GM12801 (cell line): Measurements from ENCODE around the gene TENT5A.

ENCODE experiments used
- TF ChIP-seq, protein P1 (sequence below): IDR thresholded peaks from one replicate; pipeline ENCODE4 v1.5.1; 2011; ENCODE audit warnings: control low read depth; ENCODE audit not compliant: insufficient read length; ENCODE audit errors: extremely low read depth

Gene TENT5A

GRCh38 chr6:81755551-81755950 lies 3.1 kb upstream of the TENT5A start:
- TF ChIP-seq, protein P1, sequence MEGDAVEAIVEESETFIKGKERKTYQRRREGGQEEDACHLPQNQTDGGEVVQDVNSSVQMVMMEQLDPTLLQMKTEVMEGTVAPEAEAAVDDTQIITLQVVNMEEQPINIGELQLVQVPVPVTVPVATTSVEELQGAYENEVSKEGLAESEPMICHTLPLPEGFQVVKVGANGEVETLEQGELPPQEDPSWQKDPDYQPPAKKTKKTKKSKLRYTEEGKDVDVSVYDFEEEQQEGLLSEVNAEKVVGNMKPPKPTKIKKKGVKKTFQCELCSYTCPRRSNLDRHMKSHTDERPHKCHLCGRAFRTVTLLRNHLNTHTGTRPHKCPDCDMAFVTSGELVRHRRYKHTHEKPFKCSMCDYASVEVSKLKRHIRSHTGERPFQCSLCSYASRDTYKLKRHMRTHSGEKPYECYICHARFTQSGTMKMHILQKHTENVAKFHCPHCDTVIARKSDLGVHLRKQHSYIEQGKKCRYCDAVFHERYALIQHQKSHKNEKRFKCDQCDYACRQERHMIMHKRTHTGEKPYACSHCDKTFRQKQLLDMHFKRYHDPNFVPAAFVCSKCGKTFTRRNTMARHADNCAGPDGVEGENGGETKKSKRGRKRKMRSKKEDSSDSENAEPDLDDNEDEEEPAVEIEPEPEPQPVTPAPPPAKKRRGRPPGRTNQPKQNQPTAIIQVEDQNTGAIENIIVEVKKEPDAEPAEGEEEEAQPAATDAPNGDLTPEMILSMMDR: no peak

DNA sequence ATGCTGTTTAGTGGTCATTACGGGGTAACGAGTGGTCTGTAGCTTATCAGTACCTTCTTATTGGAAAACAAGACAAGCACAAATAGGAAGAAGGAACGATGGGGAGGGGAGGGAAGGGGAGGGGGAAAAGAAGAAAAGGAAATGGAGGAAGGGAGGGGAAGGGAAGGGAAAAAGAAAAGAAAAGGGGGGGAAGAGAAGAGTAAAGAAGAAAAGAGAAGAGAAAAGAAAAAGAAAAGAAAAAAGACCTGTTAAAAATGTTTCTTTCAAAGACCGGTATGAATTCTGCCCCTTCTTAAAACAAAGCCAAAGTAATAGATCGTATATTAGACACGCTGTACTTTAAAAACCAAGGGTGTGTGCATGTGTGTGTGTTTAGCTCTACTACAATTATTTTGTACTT lies 2.4 kb upstream of the TENT5A start:
- TF ChIP-seq, protein P1: no peak

GRCh38 chr6:81753711-81754577 lies 1.5 kb upstream of the TENT5A start:
- TF ChIP-seq, protein P1: no peak

GRCh38 chr6:81752921-81753710 lies 635 bp upstream of the TENT5A start:
- TF ChIP-seq, protein P1: no peak

DNA sequence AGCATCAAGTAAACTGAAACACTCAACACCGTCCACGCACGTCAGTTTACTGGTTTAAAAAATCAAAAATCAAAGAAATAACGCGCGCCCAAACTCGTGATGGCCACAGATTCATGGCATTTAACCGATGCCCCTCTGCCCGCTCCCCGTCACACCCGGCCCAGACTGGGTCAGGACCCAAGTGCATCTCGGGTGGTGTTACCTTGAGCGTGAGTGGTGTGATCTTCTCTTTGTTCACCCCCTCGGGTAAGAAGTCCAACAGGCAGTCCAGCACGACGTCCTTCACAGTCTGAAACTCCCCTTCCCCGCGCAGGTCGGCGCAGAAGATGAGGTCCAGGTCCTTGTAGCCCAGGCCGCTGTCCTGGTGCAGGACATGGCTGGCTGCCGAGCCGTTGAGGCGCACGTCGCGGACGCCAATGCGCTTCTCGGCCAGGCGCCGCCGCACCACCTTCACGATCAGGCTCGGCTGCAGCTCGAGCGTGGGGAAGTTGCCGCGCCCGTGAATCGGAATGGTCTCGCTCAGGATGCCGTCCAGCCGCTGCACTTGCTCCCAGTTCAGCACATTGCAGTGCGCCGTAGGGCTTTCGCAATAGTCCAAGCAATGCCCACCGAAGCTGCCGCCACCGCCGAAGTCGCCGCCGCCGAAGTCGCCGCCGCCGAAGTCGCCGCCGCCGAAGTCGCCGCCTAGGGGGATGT lies 945 bp downstream of the TENT5A start:
- TF ChIP-seq, protein P1: no peak

DNA sequence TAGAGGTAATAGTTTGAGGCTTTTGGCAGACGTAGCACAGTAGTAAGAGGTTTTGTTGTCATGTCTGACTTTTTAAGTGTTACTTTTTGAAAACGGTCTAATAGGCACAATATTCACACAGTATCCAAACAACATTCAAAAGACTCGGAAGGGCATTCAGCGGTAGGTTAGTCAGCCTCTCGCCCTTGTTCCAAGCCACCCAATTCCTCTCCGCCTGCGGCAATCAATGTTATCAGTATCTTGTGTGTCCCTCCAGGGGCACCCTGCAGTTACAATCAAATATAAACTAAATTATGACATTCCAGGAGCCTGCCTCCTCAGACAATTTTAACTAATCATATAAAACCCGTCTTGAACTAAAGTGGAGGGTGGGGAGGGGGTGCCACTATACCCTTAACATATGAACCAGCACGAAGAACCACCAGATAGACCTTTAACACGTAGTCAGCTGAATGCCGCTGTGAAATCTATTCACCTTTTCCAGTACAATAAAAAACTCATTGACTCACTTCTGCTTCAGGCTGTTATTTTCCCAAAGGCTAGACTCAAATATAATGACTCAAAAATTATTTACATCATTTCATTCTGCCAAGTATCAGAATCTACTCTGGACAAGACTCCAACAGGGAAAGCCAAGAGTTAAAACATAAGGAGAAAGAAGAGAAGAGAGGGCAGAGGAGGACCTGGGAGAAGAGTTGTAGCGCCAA lies 1.6 kb downstream of the TENT5A start:
- TF ChIP-seq, protein P1: no peak
